IMR-90 (cell line): ENCODE data around the gene TSPAN14.

ENCODE experiments used
- BHLHE40 ChIP-seq: fragments of 150-350 bp; IDR thresholded peaks from 2 replicates; pipeline ENCODE4 v1.6.1; 2016; ENCODE audit warnings: mild to moderate bottlenecking, low read depth, low read length
- CEBPB ChIP-seq: IDR thresholded peaks from 2 replicates; pipeline ENCODE4 v1.6.1; 2012; ENCODE audit warnings: low read depth, low read length, improper control_type of control experiment
- CHD1 ChIP-seq: IDR thresholded peaks from 2 replicates; pipeline ENCODE4 v1.6.1; 2012; ENCODE audit warnings: low read depth, low read length, improper control_type of control experiment
- FOS ChIP-seq: fragments of 150-350 bp; IDR thresholded peaks from 2 replicates; pipeline ENCODE4 v1.6.1; 2016; ENCODE audit warnings: low read depth, low read length
- MXI1 ChIP-seq: IDR thresholded peaks from 2 replicates; pipeline ENCODE4 v1.6.1; 2012; ENCODE audit warnings: low read depth, mild to moderate bottlenecking, low read length, moderate library complexity, borderline replicate concordance
- NFE2L2 ChIP-seq: fragments of 150-350 bp; IDR thresholded peaks from 2 replicates; pipeline ENCODE4 v1.6.1; 2016; ENCODE audit warnings: low read depth, mild to moderate bottlenecking, low read length
- POLR2A ChIP-seq: IDR thresholded peaks from 2 replicates; pipeline ENCODE4 v1.6.1; 2012; ENCODE audit warnings: mild to moderate bottlenecking, low read depth, low read length
- TF ChIP-seq, protein P1 (sequence below): conservative IDR thresholded peaks from 2 replicates; pipeline ENCODE4 v1.5.1; 2012; ENCODE audit warnings: mild to moderate bottlenecking, low read depth, low read length, improper control_type of control experiment

DNA sequence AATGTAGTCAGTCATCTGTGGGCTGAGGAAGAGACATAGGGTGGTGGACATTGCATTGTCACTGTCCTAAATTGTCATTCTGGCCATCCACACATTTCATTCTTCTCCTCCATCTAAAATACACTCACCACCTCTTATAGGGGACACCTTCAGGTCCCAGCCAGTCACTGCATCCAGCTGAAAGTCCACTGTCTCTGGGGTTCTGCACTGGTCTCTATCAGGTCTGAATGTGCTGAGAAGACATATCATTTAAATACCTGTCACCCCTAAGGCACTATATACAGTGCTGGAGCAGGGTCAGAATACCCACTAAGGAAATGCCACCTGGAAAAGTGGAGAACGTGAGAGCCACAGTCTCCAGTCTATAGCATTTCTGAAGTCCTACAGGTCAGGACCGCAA, 113.2 kb downstream of the TSPAN14 start:
- TF ChIP-seq POLR2A: no peak
- TF ChIP-seq CEBPB: no peak
- no peak for TF ChIP-seq BHLHE40
- no peak for TF ChIP-seq NFE2L2
- TF ChIP-seq, protein P1, sequence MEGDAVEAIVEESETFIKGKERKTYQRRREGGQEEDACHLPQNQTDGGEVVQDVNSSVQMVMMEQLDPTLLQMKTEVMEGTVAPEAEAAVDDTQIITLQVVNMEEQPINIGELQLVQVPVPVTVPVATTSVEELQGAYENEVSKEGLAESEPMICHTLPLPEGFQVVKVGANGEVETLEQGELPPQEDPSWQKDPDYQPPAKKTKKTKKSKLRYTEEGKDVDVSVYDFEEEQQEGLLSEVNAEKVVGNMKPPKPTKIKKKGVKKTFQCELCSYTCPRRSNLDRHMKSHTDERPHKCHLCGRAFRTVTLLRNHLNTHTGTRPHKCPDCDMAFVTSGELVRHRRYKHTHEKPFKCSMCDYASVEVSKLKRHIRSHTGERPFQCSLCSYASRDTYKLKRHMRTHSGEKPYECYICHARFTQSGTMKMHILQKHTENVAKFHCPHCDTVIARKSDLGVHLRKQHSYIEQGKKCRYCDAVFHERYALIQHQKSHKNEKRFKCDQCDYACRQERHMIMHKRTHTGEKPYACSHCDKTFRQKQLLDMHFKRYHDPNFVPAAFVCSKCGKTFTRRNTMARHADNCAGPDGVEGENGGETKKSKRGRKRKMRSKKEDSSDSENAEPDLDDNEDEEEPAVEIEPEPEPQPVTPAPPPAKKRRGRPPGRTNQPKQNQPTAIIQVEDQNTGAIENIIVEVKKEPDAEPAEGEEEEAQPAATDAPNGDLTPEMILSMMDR: no peak
- no peak for TF ChIP-seq CHD1
- TF ChIP-seq FOS: no peak
- no peak for TF ChIP-seq MXI1
